Stimulated activated memory B cell treated with anti-CD40 and anti-IgM and Interleukin-4, amounts not matched to agents 10 μg/mL and 1 μg/mL and 100 μg/mL, for 72 hours (primary cell): ENCODE data around the gene MAK.
"Not testable (repeated sequence)": the region's sequence is repeated elsewhere in the genome, so short reads cannot be mapped to it uniquely, and the experiment has no call there.

Experiments used
- ATAC-seq: fragments of 150-1000 bp; cut with Tn5 transposase; 2 replicates; pipeline ENCODE4 v1.10.0; 2021
- H3K27ac Mint-ChIP-seq: one replicate; pipeline ENCODE4 v1.8.0; 2022; ENCODE audit warnings: mild to moderate bottlenecking, mixed read lengths
- H3K27me3 Mint-ChIP-seq: one replicate; pipeline ENCODE4 v1.8.0; 2022; ENCODE audit warnings: mixed read lengths
- H3K36me3 Mint-ChIP-seq: one replicate; pipeline ENCODE4 v1.8.0; 2022; ENCODE audit warnings: mixed read lengths
- H3K4me1 Mint-ChIP-seq: one replicate; pipeline ENCODE4 v1.8.0; 2022; ENCODE audit warnings: mixed read lengths
- H3K4me3 Mint-ChIP-seq: one replicate; pipeline ENCODE4 v1.8.0; 2022; ENCODE audit warnings: mild to moderate bottlenecking, moderate library complexity, mixed read lengths
- H3K9me3 Mint-ChIP-seq: one replicate; pipeline ENCODE4 v1.8.0; 2022; ENCODE audit warnings: mixed read lengths

Gene MAK

DNA sequence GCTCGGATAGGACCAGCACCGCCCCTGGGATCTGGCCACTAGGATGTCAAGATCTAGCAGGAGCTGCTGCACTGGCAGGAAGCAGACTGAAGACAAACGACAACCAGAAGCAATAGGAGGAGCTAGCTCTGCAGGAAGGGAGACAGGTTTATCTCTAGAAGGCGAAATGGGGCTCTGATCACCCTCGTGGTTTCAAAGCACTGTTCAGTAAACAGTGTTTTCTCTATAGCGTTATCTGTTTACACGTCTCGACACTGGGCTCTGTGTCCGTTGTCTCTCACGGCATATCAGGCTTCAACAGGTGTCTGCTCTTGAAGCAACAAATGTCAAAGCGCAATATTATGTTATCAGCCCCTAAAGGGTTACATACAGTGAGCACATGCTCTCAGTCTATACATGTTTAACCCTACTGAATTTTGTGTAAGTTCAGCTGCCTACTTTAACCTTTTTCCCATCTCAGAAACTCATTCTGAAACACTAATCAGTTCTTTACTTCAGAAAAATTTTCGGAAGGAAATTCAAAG lies 66.9 kb downstream of the MAK start:
- Mint-ChIP-seq H3K27ac (no peak overlapping the region), H3K4me1 (no peaks in the 10 kb centered on the region), H3K36me3 (peaks cover 41% of the 10 kb centered on the region), H3K27me3 (no peaks in the 10 kb centered on the region), H3K4me3 (no peak overlapping the region), H3K9me3 (no peaks in the 10 kb centered on the region)
- ATAC-seq, result no peak

DNA sequence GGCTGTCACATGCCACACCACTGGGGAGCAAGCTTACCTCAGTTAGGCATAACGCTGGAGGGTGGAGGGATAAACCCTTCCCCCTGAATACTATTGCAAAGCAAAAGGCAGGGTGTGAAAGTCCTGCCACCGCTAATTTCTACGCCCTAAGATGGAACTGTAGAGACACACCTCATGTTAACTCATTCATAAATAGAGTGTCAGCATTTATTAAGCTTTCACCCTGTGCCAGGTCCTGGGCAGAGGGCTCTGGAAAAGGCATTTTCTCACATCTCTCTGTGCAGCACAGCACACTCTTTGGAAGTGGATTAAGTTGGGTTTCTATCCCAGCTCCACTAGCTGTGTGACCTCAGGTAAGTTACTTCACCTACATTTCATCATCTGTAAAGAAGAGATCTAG lies 68.9 kb downstream of the MAK start:
- Mint-ChIP-seq H3K27me3 (no peaks in the 10 kb centered on the region), H3K4me3 (no peak overlapping the region), H3K27ac (no peak overlapping the region), H3K4me1 (no peaks in the 10 kb centered on the region), H3K36me3 (peaks cover 38% of the 10 kb centered on the region), H3K9me3 (no peaks in the 10 kb centered on the region)
- ATAC-seq, result no peak

DNA sequence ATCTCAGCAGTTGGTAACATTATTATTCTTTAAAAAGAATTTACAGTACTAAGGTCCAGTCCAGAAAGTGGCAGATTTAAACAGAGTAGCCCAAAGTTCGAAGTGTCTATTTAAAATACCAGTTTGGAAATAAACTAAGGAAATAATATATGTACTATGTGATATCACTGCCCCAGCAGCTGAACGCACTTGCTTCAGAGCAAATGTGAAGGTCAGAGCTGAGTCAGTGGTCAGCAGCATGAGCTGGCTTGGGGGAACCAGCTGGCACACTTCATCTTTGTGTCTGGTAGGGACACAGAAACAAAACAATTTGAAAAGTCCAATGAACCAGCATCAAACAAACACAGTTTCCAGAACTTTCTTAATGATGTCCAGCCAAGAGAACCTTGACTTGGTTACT lies 75.3 kb downstream of the MAK start:
- Mint-ChIP-seq H3K9me3 (no peaks in the 10 kb centered on the region), H3K27ac (no peak overlapping the region), H3K36me3 (peaks cover 48% of the 10 kb centered on the region), H3K4me1 (no peaks in the 10 kb centered on the region), H3K4me3 (no peak overlapping the region), H3K27me3 (no peaks in the 10 kb centered on the region)
- ATAC-seq, result no peak

DNA sequence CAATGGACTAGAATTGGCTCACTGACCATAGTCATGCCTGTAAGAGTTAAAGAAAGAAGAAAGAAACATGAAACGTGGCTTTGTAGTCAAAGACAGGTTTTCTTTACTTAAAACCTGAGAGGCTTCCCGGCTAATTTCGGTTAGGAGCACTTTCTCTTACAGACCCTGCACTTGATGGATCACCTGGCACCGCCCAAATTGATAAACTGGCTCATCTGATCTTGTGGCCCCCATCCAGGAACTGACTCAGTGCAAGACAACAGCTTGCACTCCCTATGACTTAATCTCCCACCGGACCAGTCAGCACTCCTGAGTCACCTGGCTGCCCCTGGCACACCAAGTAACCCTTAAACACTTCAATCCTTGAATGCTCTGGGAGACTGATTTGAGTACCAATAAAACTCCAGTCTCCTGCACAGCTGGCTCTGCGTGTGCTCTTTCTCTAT lies 78.4 kb downstream of the MAK start:
- peaks cover 48% of the 10 kb centered on the region for H3K36me3 Mint-ChIP-seq
- H3K27ac Mint-ChIP-seq, result peak overlapping the region; percentile 8
- no peaks in the 10 kb centered on the region for H3K27me3 Mint-ChIP-seq
- no peak overlapping the region for H3K4me3 Mint-ChIP-seq
- peaks cover 15% of the 10 kb centered on the region for H3K4me1 Mint-ChIP-seq
- H3K9me3 Mint-ChIP-seq, result no peaks in the 10 kb centered on the region
- ATAC-seq, result no peak

DNA sequence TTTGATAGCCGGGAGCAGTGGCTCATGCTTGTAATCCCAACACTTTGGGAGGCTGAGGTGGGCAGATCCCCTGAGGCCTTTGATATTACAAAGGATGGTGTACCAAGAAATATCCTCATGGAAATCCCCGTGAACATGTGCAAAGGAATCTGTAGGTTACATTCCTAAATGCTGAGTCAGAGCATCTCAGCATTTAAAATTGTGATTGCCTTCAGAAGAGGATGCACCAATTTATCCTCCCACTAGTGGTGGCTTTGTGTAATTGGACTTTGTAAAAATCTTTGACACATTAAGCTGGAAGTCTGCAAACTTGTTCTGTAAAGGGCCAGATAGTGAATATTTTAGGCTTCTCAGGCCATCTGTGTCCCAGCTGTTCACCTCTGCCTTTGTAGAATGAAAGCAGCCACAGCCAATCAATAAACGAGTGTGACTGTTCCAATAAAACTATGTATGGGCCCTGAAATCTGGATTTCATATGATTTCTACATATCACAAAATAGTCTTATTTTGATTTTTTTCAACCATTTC lies 79.0 kb downstream of the MAK start:
- no peaks in the 10 kb centered on the region for H3K9me3 Mint-ChIP-seq
- no peaks in the 10 kb centered on the region for H3K27me3 Mint-ChIP-seq
- H3K4me3 Mint-ChIP-seq, result no peak overlapping the region
- H3K27ac Mint-ChIP-seq, result no peak overlapping the region
- H3K36me3 Mint-ChIP-seq, result peaks cover 53% of the 10 kb centered on the region
- no peak for ATAC-seq
- peaks cover 18% of the 10 kb centered on the region for H3K4me1 Mint-ChIP-seq

DNA sequence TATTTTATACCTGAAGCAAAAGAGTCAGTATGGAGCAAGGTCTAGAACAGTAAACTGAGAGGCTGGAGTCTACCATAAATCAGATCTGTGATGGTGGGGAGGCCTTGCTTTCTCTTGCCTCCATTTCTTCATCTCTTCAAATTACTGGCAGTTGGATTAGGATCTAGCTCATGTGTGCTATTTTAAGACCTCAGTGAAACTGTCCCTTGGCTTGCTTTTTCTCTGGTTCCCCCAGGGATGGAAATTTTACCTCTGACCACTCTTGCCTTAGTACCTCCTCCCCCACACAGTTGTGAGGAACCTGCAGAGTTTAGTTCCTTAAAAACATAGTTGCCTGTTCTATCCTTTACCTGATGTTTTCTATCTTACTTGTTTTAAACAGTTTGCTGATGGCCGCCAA lies 82.3 kb downstream of the MAK start:
- no peaks in the 10 kb centered on the region for H3K9me3 Mint-ChIP-seq
- H3K36me3 Mint-ChIP-seq, result peaks cover 68% of the 10 kb centered on the region

DNA sequence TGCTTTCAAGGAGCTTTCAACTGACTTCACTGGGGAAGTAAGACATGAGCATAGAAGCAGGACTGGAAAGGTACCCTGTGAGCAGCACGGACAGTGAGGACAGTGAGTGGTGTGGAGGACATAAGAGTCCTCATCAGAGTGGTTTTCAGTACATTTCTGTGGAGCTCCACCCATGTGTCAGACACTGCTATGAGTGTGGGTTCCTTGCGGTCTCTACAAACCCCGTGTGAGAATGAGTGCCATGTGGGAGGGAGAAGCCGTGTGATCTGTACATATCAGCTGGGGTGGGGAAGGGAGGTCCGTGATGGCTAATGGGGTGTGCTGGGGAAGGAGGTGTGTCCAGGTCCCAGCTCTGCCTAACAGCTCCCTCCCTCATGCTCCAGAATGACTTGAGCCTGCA lies 86.6 kb downstream of the MAK start:
- H3K4me1 Mint-ChIP-seq, result peaks cover 55% of the 10 kb centered on the region
- H3K36me3 Mint-ChIP-seq, result peaks cover 45% of the 10 kb centered on the region
- not testable (repeated sequence) for H3K27me3 Mint-ChIP-seq, H3K4me3 Mint-ChIP-seq, H3K9me3 Mint-ChIP-seq, ATAC-seq, H3K27ac Mint-ChIP-seq

More for the DNA sequence above, 82.3 kb downstream of the MAK start:
- no peaks in the 10 kb centered on the region for H3K27me3 Mint-ChIP-seq
- no peak for ATAC-seq
- no peak overlapping the region for H3K4me3 Mint-ChIP-seq
- peak overlapping the region; percentile 68 for H3K27ac Mint-ChIP-seq
- H3K4me1 Mint-ChIP-seq, result peaks cover 32% of the 10 kb centered on the region

DNA sequence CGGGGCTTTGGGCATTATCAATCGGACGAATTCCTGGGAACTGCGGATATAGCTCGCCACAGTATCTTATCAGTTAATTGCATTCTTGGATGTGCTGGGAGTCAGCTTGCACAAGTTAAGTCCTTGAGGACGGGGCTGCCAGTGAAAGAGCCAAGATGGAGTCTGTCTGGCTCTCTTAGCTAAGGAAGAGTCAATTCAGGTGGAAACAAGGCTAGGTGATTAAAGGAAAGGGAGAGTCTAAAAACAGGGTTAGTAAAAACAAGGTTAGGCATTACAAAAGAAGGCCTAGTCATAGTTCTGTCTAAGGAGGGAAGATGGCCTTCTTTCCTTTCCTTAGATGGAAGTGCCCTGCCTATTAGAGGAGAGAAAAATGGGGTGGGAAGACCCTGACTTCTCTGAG lies 87.8 kb downstream of the MAK start:
- not testable (repeated sequence) for H3K4me3 Mint-ChIP-seq
- H3K4me1 Mint-ChIP-seq, result peaks cover 48% of the 10 kb centered on the region

DNA sequence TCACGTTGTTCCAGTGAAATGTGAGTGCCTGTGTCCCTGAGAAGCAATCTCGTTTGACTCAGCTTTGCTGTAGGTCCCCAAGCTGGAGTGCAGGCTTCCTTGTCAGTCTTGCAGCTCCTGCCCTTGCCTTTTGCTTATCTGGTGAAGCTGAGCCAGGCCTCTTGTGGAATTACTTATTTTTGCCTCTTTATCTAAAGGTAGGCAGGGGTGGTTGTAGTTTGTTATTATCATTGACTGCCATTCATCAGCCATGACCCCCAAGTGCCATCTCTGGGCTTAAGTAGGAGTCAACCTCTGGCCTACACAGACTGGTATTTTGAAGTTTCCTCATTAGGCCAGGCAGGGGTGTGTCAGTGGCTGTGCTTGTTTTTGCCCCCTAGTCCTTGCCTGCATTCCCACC lies 88.6 kb downstream of the MAK start:
- peaks cover 43% of the 10 kb centered on the region for H3K4me1 Mint-ChIP-seq
- H3K4me3 Mint-ChIP-seq, result no peak overlapping the region
- H3K36me3 Mint-ChIP-seq, result peaks cover 27% of the 10 kb centered on the region
- no peaks in the 10 kb centered on the region for H3K9me3 Mint-ChIP-seq
- ATAC-seq, result no peak
- no peak overlapping the region for H3K27ac Mint-ChIP-seq
- no peaks in the 10 kb centered on the region for H3K27me3 Mint-ChIP-seq

More for the DNA sequence above, 87.8 kb downstream of the MAK start:
- not testable (repeated sequence) for ATAC-seq, H3K9me3 Mint-ChIP-seq, H3K27me3 Mint-ChIP-seq, H3K27ac Mint-ChIP-seq
- peaks cover 35% of the 10 kb centered on the region for H3K36me3 Mint-ChIP-seq

DNA sequence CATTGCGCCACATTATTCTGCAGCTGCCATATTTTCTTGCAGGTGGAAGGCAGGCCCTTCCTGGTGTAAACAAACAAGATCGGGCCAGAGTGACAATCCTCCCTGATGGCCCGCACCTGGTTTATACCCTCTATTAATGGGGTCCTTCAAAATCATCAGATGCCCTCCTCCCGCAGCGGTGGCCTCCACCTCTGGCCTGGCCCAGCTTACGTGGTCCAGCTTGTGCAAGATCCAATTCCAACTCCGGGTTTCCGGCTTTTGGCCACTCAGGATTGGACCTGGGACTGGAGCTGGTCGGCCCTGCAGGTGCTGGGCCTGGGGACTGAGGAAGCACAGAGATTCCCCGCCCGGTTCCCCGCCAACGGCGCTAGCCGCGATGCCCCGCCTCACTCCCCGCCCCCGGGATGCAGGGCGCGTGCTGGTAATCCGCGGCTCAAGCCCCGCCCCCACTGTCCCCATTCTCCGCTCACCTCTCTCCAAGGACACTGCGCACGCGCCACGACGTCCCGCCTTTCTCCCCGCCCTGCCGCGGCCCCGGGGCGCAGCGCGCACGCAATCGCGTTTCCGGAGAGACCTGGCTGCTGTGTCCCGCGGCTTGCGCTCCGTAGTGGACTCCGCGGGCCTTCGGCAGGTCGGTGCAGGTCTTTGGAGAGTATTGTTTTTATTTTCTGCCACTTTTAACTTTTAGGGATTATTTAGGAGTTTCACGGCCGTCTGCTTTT lies 90.9 kb downstream of the MAK start, which contains the start of gene TMEM14B:
TSS of gene TMEM14B (plus strand) at position 555 of the 722 bp plus-strand sequence. CDS start 1,441 bp downstream, outside the sequence.
- H3K9me3 Mint-ChIP-seq, result no peaks in the 10 kb centered on the region
- ATAC-seq, result peak; percentile 99
- H3K27ac Mint-ChIP-seq, result peak within 1 kb of the TSS; percentile 87
- peak within 1 kb of the TSS; percentile 90 for H3K4me3 Mint-ChIP-seq
- H3K27me3 Mint-ChIP-seq, result no peaks in the 10 kb centered on the region
- peaks cover 37% of the 10 kb centered on the region for H3K4me1 Mint-ChIP-seq
- H3K36me3 Mint-ChIP-seq, result peaks cover 10% of the 10 kb centered on the region

DNA sequence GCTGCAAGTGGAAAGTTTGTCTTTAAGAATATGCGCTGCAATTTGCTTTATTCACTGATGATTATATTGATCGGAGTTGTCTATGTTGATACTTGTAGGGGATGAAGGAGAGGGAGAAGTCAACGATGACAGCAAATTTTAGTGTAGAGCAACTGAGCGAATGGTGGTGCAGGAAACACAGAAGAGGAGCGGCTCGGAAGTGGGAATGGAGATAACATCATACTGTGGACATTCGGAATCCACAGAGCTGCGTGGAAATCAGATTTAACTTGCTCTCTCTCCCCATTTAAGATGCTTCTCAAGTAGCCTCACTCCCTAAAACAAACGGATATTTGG lies 91.5 kb downstream of the MAK start:
- Mint-ChIP-seq H3K4me1 (peaks cover 33% of the 10 kb centered on the region), H3K27ac (peak overlapping the region; percentile 87), H3K4me3 (peak overlapping the region; percentile 90)

DNA sequence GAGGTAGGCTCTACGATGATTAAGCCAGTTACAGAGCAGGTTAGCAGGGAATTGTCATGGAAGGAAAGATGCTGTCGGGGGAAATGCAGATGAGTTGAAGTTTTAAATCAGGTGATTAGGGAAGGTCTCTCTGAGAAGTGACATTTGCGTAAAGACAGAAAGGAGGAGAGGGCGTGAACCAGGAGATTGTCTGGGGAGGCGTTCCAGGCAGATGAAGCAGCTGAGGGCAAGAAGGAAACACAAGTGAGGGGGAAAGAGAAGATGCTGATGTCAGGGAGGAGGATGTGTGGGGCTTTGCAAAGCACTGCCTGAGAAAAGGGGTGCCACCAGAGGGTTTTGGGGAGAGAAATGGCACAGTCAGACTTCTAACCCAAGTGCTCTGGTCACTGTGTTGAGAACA lies 93.2 kb downstream of the MAK start:
- no peak for ATAC-seq
- Mint-ChIP-seq H3K9me3 (no peaks in the 10 kb centered on the region), H3K36me3 (no peaks in the 10 kb centered on the region), H3K27ac (no peak overlapping the region), H3K4me3 (no peak overlapping the region), H3K27me3 (no peaks in the 10 kb centered on the region), H3K4me1 (peaks cover 17% of the 10 kb centered on the region)

More for the DNA sequence above, 91.5 kb downstream of the MAK start:
- H3K9me3 Mint-ChIP-seq, result no peaks in the 10 kb centered on the region
- no peak for ATAC-seq
- peaks cover 6% of the 10 kb centered on the region for H3K36me3 Mint-ChIP-seq
- H3K27me3 Mint-ChIP-seq, result no peaks in the 10 kb centered on the region

DNA sequence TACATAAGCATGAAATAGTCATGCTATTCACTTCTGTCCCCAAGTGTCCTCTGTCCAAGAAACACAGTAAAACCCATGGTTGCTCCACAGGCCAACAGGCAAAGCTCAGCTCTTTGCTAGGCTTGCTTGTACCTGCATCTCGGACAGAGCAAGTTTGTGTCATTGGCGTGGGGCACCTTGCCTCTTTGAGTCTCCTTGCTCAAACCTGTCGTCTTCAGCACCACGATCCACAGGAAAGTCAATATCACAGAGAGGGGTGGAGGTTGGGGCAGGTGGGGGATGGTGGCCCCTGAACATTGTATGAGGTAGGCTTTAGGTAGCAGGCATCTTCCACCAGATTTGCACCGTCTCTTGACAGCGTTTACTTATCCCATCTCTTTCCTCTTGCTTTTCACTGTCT lies 94.8 kb downstream of the MAK start:
- Mint-ChIP-seq H3K4me3 (no peak overlapping the region), H3K9me3 (no peaks in the 10 kb centered on the region), H3K27me3 (no peaks in the 10 kb centered on the region), H3K27ac (no peak overlapping the region), H3K4me1 (peaks cover 7% of the 10 kb centered on the region), H3K36me3 (no peaks in the 10 kb centered on the region)
- ATAC-seq, result no peak

DNA sequence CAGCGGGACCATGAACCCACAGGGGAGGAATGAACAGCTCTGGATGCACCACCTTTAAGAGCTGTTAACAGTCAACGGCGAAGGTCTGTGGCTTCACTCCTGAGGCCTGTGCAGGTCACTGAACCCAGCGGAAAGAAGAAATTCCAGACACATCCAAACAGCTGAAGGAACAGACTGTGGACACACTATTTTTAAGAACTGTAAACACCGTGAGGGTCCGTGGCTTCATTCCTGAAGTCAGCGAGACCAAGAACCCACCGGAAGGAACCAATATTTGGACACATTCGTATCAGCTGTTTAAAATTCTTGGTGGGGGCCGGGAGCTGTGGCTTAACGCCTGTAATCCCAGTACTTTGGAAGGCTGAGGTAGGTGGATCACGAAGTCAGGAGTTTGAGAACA lies 96.1 kb downstream of the MAK start:
- no peaks in the 10 kb centered on the region for H3K36me3 Mint-ChIP-seq
- H3K4me1 Mint-ChIP-seq, result peaks cover 7% of the 10 kb centered on the region
- ATAC-seq, result no peak
- no peak overlapping the region for H3K27ac Mint-ChIP-seq
- H3K27me3 Mint-ChIP-seq, result no peaks in the 10 kb centered on the region
- H3K4me3 Mint-ChIP-seq, result no peak overlapping the region
- H3K9me3 Mint-ChIP-seq, result no peaks in the 10 kb centered on the region

DNA sequence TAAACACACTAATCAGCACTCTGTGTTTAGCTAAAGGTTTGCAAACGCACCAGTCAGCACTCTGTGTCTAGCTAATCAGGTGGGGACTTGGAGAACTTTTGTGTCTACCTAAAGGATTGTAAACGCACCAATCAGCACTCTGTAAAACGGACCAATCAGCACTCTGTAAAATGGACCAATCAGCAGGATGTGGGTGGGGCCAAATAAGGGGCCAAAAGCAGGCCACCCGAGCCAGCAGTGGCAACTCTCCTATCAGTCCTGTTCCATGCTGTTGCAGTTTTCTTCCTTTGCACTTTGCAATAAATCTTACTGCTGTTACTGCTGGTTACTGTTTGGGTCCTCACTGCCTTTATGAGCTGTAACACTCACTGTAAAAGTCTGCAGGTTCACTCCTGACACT lies 96.7 kb downstream of the MAK start:
- H3K27me3 Mint-ChIP-seq, ATAC-seq, H3K4me1 Mint-ChIP-seq, H3K4me3 Mint-ChIP-seq, H3K27ac Mint-ChIP-seq, H3K9me3 Mint-ChIP-seq, H3K36me3 Mint-ChIP-seq: not testable (repeated sequence)

DNA sequence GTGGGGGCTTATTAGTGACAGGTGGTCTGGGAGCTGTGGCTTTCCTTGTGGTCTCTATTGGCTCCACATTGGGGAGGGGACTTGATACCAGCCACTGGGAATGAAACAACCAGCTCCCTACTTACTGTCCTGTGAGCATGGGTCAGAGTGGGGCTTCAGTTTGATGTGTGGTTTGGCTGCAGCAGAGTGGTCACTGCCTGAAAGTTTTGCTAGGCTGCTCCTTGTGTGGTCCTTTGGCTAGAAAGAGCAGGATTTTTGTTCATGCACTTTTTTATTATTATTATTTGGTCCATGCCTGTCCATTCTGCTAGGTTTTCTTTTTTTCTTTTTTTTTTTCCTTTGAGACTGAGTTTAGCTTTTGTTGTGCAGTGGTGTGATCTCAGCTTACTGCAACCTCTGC lies 98.3 kb downstream of the MAK start:
- Mint-ChIP-seq H3K9me3 (no peaks in the 10 kb centered on the region), H3K36me3 (no peaks in the 10 kb centered on the region), H3K4me3 (no peak overlapping the region), H3K4me1 (no peaks in the 10 kb centered on the region), H3K27ac (no peak overlapping the region), H3K27me3 (no peaks in the 10 kb centered on the region)
- no peak for ATAC-seq
